ENCODE measurements around the gene FMO2. TPM values are rescaled to one million over a fixed set of nuclear protein-coding genes. Genes with fewer than 3 reads are reported as not detected.

FMO2 gene
- total RNA-seq, 1 donor from 2014 or later: not detected

DNA sequence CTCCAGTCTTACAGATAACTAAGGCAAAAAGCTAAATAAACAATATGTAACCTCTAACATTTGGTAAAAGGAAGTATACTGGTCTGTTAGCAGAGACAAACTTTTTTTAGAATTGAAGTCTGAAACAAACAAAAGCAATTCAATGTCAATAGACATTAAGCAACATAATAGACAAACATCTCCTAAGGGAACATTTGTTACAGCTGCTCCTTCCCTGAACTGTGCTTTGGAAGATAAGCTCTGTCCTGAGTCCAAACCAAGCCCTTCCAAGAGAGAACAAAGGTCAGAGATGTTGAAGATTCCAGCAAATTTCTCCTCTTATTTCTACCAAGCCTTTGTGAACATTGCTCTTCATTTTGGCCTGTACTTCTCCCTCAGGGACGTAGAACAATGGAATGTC, 25.3 kb downstream of the FMO2 start:
- no peaks in the 10 kb centered on the region for H3K27me3 Mint-ChIP-seq (ENCODE audit: unreplicated experiment)
- no peak overlapping the region for H3K4me3 Mint-ChIP-seq (ENCODE audit: unreplicated experiment)
- TF ChIP-seq, protein P1, sequence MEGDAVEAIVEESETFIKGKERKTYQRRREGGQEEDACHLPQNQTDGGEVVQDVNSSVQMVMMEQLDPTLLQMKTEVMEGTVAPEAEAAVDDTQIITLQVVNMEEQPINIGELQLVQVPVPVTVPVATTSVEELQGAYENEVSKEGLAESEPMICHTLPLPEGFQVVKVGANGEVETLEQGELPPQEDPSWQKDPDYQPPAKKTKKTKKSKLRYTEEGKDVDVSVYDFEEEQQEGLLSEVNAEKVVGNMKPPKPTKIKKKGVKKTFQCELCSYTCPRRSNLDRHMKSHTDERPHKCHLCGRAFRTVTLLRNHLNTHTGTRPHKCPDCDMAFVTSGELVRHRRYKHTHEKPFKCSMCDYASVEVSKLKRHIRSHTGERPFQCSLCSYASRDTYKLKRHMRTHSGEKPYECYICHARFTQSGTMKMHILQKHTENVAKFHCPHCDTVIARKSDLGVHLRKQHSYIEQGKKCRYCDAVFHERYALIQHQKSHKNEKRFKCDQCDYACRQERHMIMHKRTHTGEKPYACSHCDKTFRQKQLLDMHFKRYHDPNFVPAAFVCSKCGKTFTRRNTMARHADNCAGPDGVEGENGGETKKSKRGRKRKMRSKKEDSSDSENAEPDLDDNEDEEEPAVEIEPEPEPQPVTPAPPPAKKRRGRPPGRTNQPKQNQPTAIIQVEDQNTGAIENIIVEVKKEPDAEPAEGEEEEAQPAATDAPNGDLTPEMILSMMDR (IDR thresholded peaks at IDR 0.05; ENCODE audit: unreplicated experiment): no peak
- H3K27ac Mint-ChIP-seq (ENCODE audit: unreplicated experiment): peak overlapping the region; percentile 44
- no peaks in the 10 kb centered on the region for H3K36me3 Mint-ChIP-seq (ENCODE audit: low read depth, unreplicated experiment)
- peaks cover 7% of the 10 kb centered on the region for H3K4me1 Mint-ChIP-seq (ENCODE audit: unreplicated experiment)
- no peak for DNase-seq (ENCODE audit: low spot score)
- no peaks in the 10 kb centered on the region for H3K9me3 Mint-ChIP-seq (ENCODE audit: unreplicated experiment)

DNA sequence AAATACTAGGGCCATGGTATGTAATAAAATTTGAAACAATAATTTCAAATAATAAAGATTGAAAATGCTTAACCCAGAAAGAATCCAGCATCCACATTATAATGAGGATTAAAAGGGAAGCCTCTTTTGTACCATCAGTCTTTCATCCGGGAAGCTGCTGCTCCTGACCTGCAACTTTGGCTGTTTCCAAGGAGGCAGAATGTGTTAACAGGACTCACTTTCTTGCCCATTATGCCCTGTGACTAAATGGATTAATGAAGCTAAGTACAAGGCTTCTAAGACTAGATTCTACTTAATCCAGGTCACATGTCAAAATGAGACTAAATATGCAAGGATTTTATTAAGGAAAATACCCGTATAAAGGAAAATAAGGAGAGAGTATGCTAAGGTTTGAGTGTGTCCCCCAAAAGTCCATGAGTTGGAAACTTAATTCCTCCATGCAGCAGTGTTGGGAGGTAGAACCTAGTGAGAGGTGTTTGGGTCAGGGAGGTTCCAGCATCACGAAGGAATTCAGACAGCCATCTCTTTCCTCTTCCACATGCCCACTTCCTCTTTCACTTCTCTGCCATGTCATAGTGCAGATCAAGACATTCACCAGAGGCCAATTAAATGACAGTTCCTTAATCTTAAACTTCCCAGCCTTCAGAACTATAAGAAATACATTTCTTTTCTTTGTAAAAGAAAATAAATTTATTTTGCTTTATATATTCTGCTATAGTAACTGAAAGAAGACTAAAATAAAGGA, 27.7 kb downstream of the FMO2 start:
- Mint-ChIP-seq H3K27me3 (ENCODE audit: unreplicated experiment) (no peaks in the 10 kb centered on the region), H3K27ac (ENCODE audit: unreplicated experiment) (peak overlapping the region; percentile 55), H3K4me3 (ENCODE audit: unreplicated experiment) (no peak overlapping the region), H3K36me3 (ENCODE audit: low read depth, unreplicated experiment) (no peaks in the 10 kb centered on the region), H3K4me1 (ENCODE audit: unreplicated experiment) (peaks cover 7% of the 10 kb centered on the region), H3K9me3 (ENCODE audit: unreplicated experiment) (no peaks in the 10 kb centered on the region)
- no peak for DNase-seq (ENCODE audit: low spot score)
- TF ChIP-seq, protein P1 (IDR thresholded peaks at IDR 0.05; ENCODE audit: unreplicated experiment): no peak

DNA sequence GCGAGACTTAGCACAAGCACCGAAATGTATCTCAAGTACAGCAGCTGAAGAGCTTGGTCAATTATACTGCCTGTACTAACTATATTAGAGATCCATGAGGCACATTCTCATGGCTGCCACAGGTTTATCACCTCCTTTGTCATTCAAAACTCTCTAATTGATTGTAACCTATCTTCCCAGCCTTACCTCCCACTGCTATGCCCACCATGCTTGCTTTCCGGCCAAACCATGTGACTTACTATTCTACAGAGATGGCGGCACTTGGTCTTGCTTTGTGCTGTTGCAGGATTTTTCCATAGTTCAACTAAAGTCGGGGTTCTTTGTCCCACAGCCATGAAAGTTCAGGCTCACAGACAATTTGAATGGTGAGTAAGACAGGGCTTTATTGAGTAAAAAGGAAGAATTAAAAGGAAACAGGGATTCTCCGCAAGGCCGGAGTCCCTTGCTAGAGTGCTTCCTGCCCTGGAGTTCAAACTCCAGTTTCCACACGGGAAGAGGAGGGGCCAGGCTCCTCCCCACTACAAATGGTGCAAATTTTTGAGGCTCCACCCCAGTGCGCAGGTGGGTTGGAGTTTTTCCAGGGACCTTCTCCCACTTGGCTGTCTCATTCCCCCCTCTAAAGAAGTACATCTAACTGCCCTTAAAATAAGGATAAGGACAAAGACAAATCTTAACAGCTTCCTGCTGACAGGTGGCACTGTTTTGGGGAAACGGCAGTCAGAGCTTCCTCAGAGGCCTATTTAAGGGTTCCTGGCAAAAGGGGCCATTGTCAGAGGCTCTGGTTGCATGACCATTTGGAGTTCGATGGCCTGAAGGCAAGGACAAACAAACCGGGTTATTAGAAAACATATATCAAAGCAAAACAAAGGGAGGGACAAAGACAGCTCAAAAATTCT, 28.7 kb downstream of the FMO2 start:
- Mint-ChIP-seq H3K36me3 (ENCODE audit: low read depth, unreplicated experiment) (no peaks in the 10 kb centered on the region), H3K27me3 (ENCODE audit: unreplicated experiment) (no peaks in the 10 kb centered on the region), H3K9me3 (ENCODE audit: unreplicated experiment) (no peaks in the 10 kb centered on the region), H3K27ac (ENCODE audit: unreplicated experiment) (peak overlapping the region; percentile 69), H3K4me3 (ENCODE audit: unreplicated experiment) (no peak overlapping the region), H3K4me1 (ENCODE audit: unreplicated experiment) (peaks cover 9% of the 10 kb centered on the region)
- TF ChIP-seq, protein P1 (IDR thresholded peaks at IDR 0.05; ENCODE audit: unreplicated experiment): no peak
- no peak for DNase-seq (ENCODE audit: low spot score)

DNA sequence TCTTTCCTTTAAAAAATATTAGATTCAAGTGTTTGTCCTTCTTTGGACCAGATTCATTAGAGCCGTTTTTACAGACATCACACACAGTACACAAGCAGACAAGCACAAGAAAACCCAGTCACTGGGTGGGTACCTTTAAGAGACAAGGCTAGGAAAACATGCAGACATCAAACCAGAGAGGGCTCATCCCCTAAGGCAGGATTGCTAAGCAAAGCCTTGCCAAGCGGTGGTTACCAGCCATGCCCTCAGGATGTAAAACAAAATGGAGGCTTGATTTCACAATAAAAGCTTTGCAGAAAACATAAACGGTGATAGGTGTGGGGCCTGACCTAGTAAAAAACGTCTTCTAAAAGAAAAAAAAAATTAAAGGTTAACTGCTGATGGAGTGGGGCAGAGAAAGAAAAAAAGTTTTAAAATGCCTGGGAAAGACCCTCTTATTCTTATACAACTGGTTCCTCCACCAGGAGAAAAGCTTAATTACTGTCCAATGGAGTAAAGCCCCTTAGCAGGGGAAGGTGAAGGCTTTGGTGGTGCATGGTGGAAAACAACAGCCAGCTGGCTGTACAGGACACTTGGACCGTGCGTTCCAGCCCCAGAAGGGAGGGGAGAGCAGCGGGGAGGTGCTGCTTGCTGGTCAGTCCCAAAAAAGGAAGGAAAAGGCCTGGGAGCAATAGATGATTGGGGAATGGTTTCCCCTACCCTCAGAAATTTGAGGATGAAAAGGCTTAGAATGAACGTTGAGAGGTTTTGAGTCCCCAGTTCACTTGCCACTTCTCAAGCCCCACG, 32.8 kb downstream of the FMO2 start:
- H3K4me3 Mint-ChIP-seq (ENCODE audit: unreplicated experiment): no peak overlapping the region

More for the DNA sequence above, 32.8 kb downstream of the FMO2 start:
- Mint-ChIP-seq H3K36me3 (ENCODE audit: low read depth, unreplicated experiment) (no peaks in the 10 kb centered on the region), H3K9me3 (ENCODE audit: unreplicated experiment) (peaks cover 5% of the 10 kb centered on the region), H3K27ac (ENCODE audit: unreplicated experiment) (no peak overlapping the region), H3K4me1 (ENCODE audit: unreplicated experiment) (peaks cover 25% of the 10 kb centered on the region), H3K27me3 (ENCODE audit: unreplicated experiment) (peaks cover 3% of the 10 kb centered on the region)
- TF ChIP-seq, protein P1 (IDR thresholded peaks at IDR 0.05; ENCODE audit: unreplicated experiment): no peak
- DNase-seq (ENCODE audit: low spot score): no peak

Measured in endothelial cell (in vitro differentiated cells).